NCI-H146 (cell line): Measurements from ENCODE around the gene RAP1GDS1.
A peak's percentile ranks its signal among the peaks of the same experiment; 100 is the strongest.

Experiments used
- DNase-seq: peaks from one replicate; lab custom pipeline; 2025; lab: John Stamatoyannopoulos, UW

RAP1GDS1 gene

GRCh38 chr4:98260579-98261404 is at the start of gene RAP1GDS1:
TSS of gene RAP1GDS1 (plus strand) at chr4:98261384. CDS start at chr4:98261566, 182 bp downstream.
- DNase-seq: peak; percentile 87

- no peak for DNase-seq
Observed at GRCh38 chr4:98222306-98222705, 38.9 kb upstream of the RAP1GDS1 start.

- DNase-seq: no peak
Observed at GRCh38 chr4:98226396-98226795, 34.8 kb upstream of the RAP1GDS1 start.

- no peak for DNase-seq
Observed at GRCh38 chr4:98230961-98231360, 30.2 kb upstream of the RAP1GDS1 start.

- no peak for DNase-seq
Observed at GRCh38 chr4:98232202-98232601, 29.0 kb upstream of the RAP1GDS1 start.

- DNase-seq: no peak
Observed at GRCh38 chr4:98237204-98237603, 24.0 kb upstream of the RAP1GDS1 start.

- no peak for DNase-seq
Observed at GRCh38 chr4:98242063-98242462, 19.1 kb upstream of the RAP1GDS1 start.

- no peak for DNase-seq
Observed at GRCh38 chr4:98242538-98242937, 18.6 kb upstream of the RAP1GDS1 start.

GRCh38 chr4:98245226-98245625 is 16.0 kb upstream of the RAP1GDS1 start:
- DNase-seq: no peak

GRCh38 chr4:98248934-98249333 is 12.2 kb upstream of the RAP1GDS1 start:
- DNase-seq: no peak

GRCh38 chr4:98249831-98250230 is 11.4 kb upstream of the RAP1GDS1 start:
- no peak for DNase-seq

- no peak for DNase-seq
Observed at GRCh38 chr4:98253499-98253898, 7.7 kb upstream of the RAP1GDS1 start.

GRCh38 chr4:98260047-98260578 is 1.1 kb upstream of the RAP1GDS1 start:
- peak; percentile 43 for DNase-seq

GRCh38 chr4:98261405-98262291 is 464 bp downstream of the RAP1GDS1 start:
- peak; percentile 42 for DNase-seq

- DNase-seq: no peak
Observed at GRCh38 chr4:98262431-98262830, 1.2 kb downstream of the RAP1GDS1 start.

- no peak for DNase-seq
Observed at GRCh38 chr4:98267498-98267897, 6.3 kb downstream of the RAP1GDS1 start.

- no peak for DNase-seq
Observed at GRCh38 chr4:98275145-98275544, 14.0 kb downstream of the RAP1GDS1 start.

- no peak for DNase-seq
Observed at GRCh38 chr4:98283219-98284189, 22.3 kb downstream of the RAP1GDS1 start.

GRCh38 chr4:98284640-98285046 is 23.5 kb downstream of the RAP1GDS1 start:
- no peak for DNase-seq

- DNase-seq: no peak
Observed at GRCh38 chr4:98285676-98286075, 24.5 kb downstream of the RAP1GDS1 start.

GRCh38 chr4:98287328-98287727 is 26.1 kb downstream of the RAP1GDS1 start:
- DNase-seq: no peak
